Glutamatergic neuron (in vitro differentiated cells): ENCODE measurements around the gene OR6N1. TPM values are rescaled to one million over a fixed set of nuclear protein-coding genes. Genes with fewer than 3 reads are reported as not detected.

Experiments
- DNase-seq: peaks from one replicate; pipeline ENCODE4 v3.0.0; 2022
- H3K27ac Mint-ChIP-seq: one replicate; pipeline ENCODE4 v1.8.0; 2020; ENCODE audit warnings: mild to moderate bottlenecking, mixed read lengths, inconsistent platforms; ENCODE audit not compliant: unreplicated experiment
- H3K27me3 Mint-ChIP-seq: one replicate; pipeline ENCODE4 v1.8.0; 2020; ENCODE audit warnings: mild to moderate bottlenecking, moderate library complexity, mixed read lengths, inconsistent platforms; ENCODE audit not compliant: unreplicated experiment
- H3K36me3 Mint-ChIP-seq: one replicate; pipeline ENCODE4 v1.8.0; 2020; ENCODE audit warnings: mild to moderate bottlenecking, mixed read lengths, inconsistent platforms; ENCODE audit not compliant: unreplicated experiment
- H3K4me1 Mint-ChIP-seq: one replicate; pipeline ENCODE4 v1.8.0; 2020; ENCODE audit warnings: mild to moderate bottlenecking, low read depth, mixed read lengths, inconsistent platforms; ENCODE audit not compliant: unreplicated experiment
- H3K4me3 Mint-ChIP-seq: one replicate; pipeline ENCODE4 v1.8.0; 2020; ENCODE audit warnings: mild to moderate bottlenecking, mixed read lengths, inconsistent platforms; ENCODE audit not compliant: unreplicated experiment
- H3K9me3 Mint-ChIP-seq: one replicate; pipeline ENCODE4 v1.8.0; 2020; ENCODE audit warnings: mild to moderate bottlenecking, moderate library complexity, mixed read lengths, inconsistent platforms; ENCODE audit not compliant: unreplicated experiment
- CTCF ChIP-seq: fragments of 200-600 bp; sonication (generic); IDR thresholded peaks from one replicate; pipeline ENCODE4 v1.5.0; 2021; ENCODE audit not compliant: partially characterized antibody, unreplicated experiment
- total RNA-seq: library from RNA; stranded (reverse); fragmentation: NEBNext Ultra II Directional; extraction: Animal tissue kit (Norgen Biotek cat#: 25700); gene quantifications from one replicate; pipeline ENCODE4 v1.2.1, GENCODE V29; 2021; ENCODE audit not compliant: unreplicated experiment

The OR6N1 gene
- total RNA-seq, 1 donor from 2014 or later: not detected

- Mint-ChIP-seq H3K27me3 (no peaks in the 10 kb centered on the region), H3K9me3 (peaks cover 1% of the 10 kb centered on the region), H3K36me3 (no peaks in the 10 kb centered on the region), H3K27ac (no peak within 1 kb of the TSS), H3K4me1 (no peaks in the 10 kb centered on the region), H3K4me3 (no peak within 1 kb of the TSS)
- DNase-seq: no peak
- no peak for TF ChIP-seq CTCF
Measured at GRCh38 chr1:158781104-158781503, 9.1 kb upstream of the OR6N1 start, which contains the start of gene OR6N2. OR6N2 (minus strand) TSS chr1:158781204; CDS start chr1:158777635, 3,569 bp downstream.

GRCh38 chr1:158754420-158754819 is 17.6 kb downstream of the OR6N1 start, which contains the start of gene OR6K6:
OR6K6 (plus strand) TSS chr1:158754720; CDS start chr1:158754888, 168 bp downstream.
- Mint-ChIP-seq H3K36me3 (no peaks in the 10 kb centered on the region), H3K27ac (no peak within 1 kb of the TSS), H3K4me3 (no peak within 1 kb of the TSS), H3K27me3 (peaks cover 3% of the 10 kb centered on the region), H3K9me3 (no peaks in the 10 kb centered on the region), H3K4me1 (no peaks in the 10 kb centered on the region)
- no peak for TF ChIP-seq CTCF
- DNase-seq: no peak

DNA sequence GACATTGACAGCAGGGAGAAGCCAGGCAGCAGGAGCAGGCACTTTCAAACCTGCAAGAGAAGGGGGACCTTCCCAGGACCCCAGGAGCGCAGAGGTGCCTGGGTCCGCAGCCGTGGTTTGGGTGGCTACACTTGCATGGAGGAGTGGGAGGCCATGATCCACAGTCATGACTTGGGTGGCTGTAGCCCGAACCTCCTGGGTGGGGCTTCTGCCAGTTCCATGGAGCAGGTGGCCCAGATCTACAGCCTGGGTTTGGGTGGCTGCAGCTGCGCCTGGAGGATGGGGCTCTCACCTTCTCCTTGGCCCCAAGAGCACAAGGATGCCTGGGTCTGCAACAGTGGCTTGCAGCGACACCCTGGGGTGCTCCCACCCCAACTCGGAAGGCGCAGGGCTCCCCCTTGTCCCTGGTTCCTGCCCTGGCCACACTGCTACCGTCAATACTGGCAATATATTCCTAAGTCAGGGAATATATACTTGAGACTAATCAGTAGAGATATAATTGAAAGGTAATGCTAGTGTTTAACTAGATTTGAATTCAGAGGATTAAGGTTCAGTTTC is 19.8 kb downstream of the OR6N1 start:
- no peak overlapping the region for H3K4me3 Mint-ChIP-seq
- H3K27ac Mint-ChIP-seq: no peak overlapping the region
- DNase-seq: no peak
- no peaks in the 10 kb centered on the region for H3K36me3 Mint-ChIP-seq
- no peaks in the 10 kb centered on the region for H3K9me3 Mint-ChIP-seq
- TF ChIP-seq CTCF: no peak
- peaks cover 3% of the 10 kb centered on the region for H3K27me3 Mint-ChIP-seq
- H3K4me1 Mint-ChIP-seq: no peaks in the 10 kb centered on the region

- no peak for DNase-seq
- Mint-ChIP-seq H3K4me3 (no peak overlapping the region), H3K27ac (no peak overlapping the region), H3K27me3 (peaks cover 4% of the 10 kb centered on the region), H3K4me1 (no peaks in the 10 kb centered on the region), H3K9me3 (no peaks in the 10 kb centered on the region), H3K36me3 (no peaks in the 10 kb centered on the region)
- TF ChIP-seq CTCF: no peak
Measured at GRCh38 chr1:158735848-158736247, 36.1 kb downstream of the OR6N1 start.

GRCh38 chr1:158732524-158732923 is 39.5 kb downstream of the OR6N1 start:
- Mint-ChIP-seq H3K9me3 (no peaks in the 10 kb centered on the region), H3K4me1 (no peaks in the 10 kb centered on the region), H3K27me3 (peaks cover 4% of the 10 kb centered on the region), H3K36me3 (no peaks in the 10 kb centered on the region), H3K4me3 (no peak overlapping the region), H3K27ac (no peak overlapping the region)
- DNase-seq: no peak
- no peak for TF ChIP-seq CTCF
